Neural progenitor cell (in vitro differentiated cells): ENCODE measurements around the gene EMC10. TPM values are rescaled to one million over a fixed set of nuclear protein-coding genes. Genes with fewer than 3 reads are reported as not detected.
A peak's percentile ranks its signal among the peaks of the same experiment; 100 is the strongest.

ENCODE experiments used
- DNase-seq: peaks from one replicate; pipeline ENCODE4 v3.0.0-alpha.2; 2016; ENCODE audit warnings: low spot score
- H2AFZ ChIP-seq: fragments of 200-600 bp; sonication (generic); replicated peaks from 2 replicates; pipeline ENCODE4 v1.6.1; 2016; ENCODE audit warnings: antibody characterized with exemption
- H3F3A ChIP-seq: fragments of 200-600 bp; sonication (generic); 2 replicates; pipeline ENCODE4 v1.6.1; 2016; ENCODE audit warnings: antibody characterized with exemption, low read depth
- H3K27ac ChIP-seq: fragments of 200-600 bp; sonication (generic); 2 replicates; pipeline ENCODE4 v1.5.1; 2016; ENCODE audit warnings: mild to moderate bottlenecking
- H3K27me3 ChIP-seq: fragments of 200-600 bp; sonication (generic); 2 replicates; pipeline ENCODE4 v1.6.1; 2016; ENCODE audit warnings: mild to moderate bottlenecking, moderate library complexity
- H3K36me3 ChIP-seq: fragments of 200-600 bp; sonication (generic); 2 replicates; pipeline ENCODE4 v1.5.1; 2016
- H3K4me1 ChIP-seq: fragments of 200-600 bp; sonication (generic); 2 replicates; pipeline ENCODE4 v1.6.1; 2016; ENCODE audit warnings: mixed run types
- H3K4me2 ChIP-seq: fragments of 200-600 bp; sonication (generic); 2 replicates; pipeline ENCODE4 v1.6.1; 2016
- H3K4me3 ChIP-seq: fragments of 200-600 bp; sonication (generic); 2 replicates; pipeline ENCODE4 v1.5.1; 2016
- H3K79me2 ChIP-seq: fragments of 200-600 bp; sonication (generic); 2 replicates; pipeline ENCODE4 v1.6.1; 2016; ENCODE audit warnings: low read depth
- H3K9ac ChIP-seq: fragments of 200-600 bp; sonication (generic); 2 replicates; pipeline ENCODE4 v1.6.1; 2016
- H3K9me3 ChIP-seq: fragments of 200-600 bp; sonication (generic); 2 replicates; pipeline ENCODE4 v1.5.1; 2016; ENCODE audit warnings: low read depth
- H4K20me1 ChIP-seq: fragments of 200-600 bp; sonication (generic); 2 replicates; pipeline ENCODE4 v1.6.1; 2016; ENCODE audit warnings: low read depth
- H3K27ac Mint-ChIP-seq: 3 replicates; pipeline ENCODE4 v1.8.0; 2021; ENCODE audit warnings: mixed read lengths
- H3K27me3 Mint-ChIP-seq: 2 replicates; pipeline ENCODE4 v1.8.0; 2022; ENCODE audit warnings: low read depth, mild to moderate bottlenecking, inconsistent platforms, moderate library complexity, mixed read lengths; ENCODE audit not compliant: insufficient read depth
- H3K36me3 Mint-ChIP-seq: 3 replicates; pipeline ENCODE4 v1.8.0; 2021; ENCODE audit warnings: mixed read lengths
- H3K4me1 Mint-ChIP-seq: 3 replicates; pipeline ENCODE4 v1.8.0; 2021; ENCODE audit warnings: mixed read lengths
- H3K4me3 Mint-ChIP-seq: 3 replicates; pipeline ENCODE4 v1.8.0; 2021; ENCODE audit warnings: mild to moderate bottlenecking, moderate library complexity, mixed read lengths
- H3K9me3 Mint-ChIP-seq: 3 replicates; pipeline ENCODE4 v1.8.0; 2020; ENCODE audit warnings: mixed read lengths
- EZH2 ChIP-seq: fragments of 200-600 bp; sonication (generic); IDR thresholded peaks from 2 replicates; pipeline ENCODE4 v1.6.1; 2017; ENCODE audit warnings: antibody characterized with exemption, mild to moderate bottlenecking, moderate library complexity
- EZH2phosphoT487 ChIP-seq: fragments of 200-600 bp; sonication (generic); IDR thresholded peaks from 2 replicates; pipeline ENCODE4 v1.6.1; 2017; ENCODE audit warnings: antibody characterized with exemption
- total RNA-seq: library from RNA; depleted of rRNA; stranded (reverse); fragments of >200 nt; gene quantifications from 2 replicates; pipeline ENCODE4 v1.2.3, GENCODE V29; 2015; ENCODE audit warnings: low replicate concordance
- TF ChIP-seq, protein P1 (sequence below): fragments of 200-600 bp; sonication (generic); IDR thresholded peaks from 2 replicates; pipeline ENCODE4 v1.5.1; 2017; ENCODE audit warnings: antibody characterized with exemption, mild to moderate bottlenecking

Gene EMC10
- total RNA-seq, 1 donor from 2014 or later, result 32.9 TPM

DNA sequence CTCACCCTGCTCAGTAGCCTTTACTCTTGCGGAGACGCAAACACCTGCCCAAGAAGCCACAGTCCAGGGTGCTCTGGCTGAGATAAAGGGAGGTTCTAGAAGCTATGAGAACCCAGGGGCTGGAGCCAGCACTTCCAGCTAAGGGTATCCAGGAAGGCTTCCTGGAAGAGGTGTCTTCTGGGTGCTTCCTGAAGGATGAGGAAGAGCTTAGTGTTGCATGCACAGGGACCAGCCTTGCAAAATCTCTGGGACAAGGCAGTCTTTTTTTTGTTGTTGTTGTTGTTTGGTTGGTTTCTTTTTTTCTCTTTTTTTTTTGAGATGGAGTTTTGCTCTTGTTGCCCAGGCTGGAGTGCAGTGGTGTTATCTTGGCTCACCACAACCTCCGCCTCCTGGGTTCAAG, 23.1 kb upstream of the EMC10 start:
- Histone ChIP-seq H3K36me3 (no peaks in the 10 kb centered on the region), H3K27ac (no peak overlapping the region), H3F3A (no peaks in the 10 kb centered on the region), H4K20me1 (no peaks in the 10 kb centered on the region), H3K4me3 (no peak overlapping the region), H3K4me2 (no peak overlapping the region), H3K9me3 (no peaks in the 10 kb centered on the region), H2AFZ (no peak overlapping the region), H3K9ac (no peak overlapping the region), H3K79me2 (no peaks in the 10 kb centered on the region), H3K27me3 (no peaks in the 10 kb centered on the region), H3K4me1 (no peaks in the 10 kb centered on the region)
- Mint-ChIP-seq H3K27me3 (peaks cover 7% of the 10 kb centered on the region), H3K4me3 (no peak overlapping the region), H3K27ac (no peak overlapping the region), H3K9me3 (peaks cover 9% of the 10 kb centered on the region), H3K4me1 (no peaks in the 10 kb centered on the region), H3K36me3 (no peaks in the 10 kb centered on the region)
- DNase-seq, result no peak
- TF ChIP-seq EZH2phosphoT487 (no peak), EZH2 (no peak)
- TF ChIP-seq, protein P1, sequence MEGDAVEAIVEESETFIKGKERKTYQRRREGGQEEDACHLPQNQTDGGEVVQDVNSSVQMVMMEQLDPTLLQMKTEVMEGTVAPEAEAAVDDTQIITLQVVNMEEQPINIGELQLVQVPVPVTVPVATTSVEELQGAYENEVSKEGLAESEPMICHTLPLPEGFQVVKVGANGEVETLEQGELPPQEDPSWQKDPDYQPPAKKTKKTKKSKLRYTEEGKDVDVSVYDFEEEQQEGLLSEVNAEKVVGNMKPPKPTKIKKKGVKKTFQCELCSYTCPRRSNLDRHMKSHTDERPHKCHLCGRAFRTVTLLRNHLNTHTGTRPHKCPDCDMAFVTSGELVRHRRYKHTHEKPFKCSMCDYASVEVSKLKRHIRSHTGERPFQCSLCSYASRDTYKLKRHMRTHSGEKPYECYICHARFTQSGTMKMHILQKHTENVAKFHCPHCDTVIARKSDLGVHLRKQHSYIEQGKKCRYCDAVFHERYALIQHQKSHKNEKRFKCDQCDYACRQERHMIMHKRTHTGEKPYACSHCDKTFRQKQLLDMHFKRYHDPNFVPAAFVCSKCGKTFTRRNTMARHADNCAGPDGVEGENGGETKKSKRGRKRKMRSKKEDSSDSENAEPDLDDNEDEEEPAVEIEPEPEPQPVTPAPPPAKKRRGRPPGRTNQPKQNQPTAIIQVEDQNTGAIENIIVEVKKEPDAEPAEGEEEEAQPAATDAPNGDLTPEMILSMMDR, result no peak

DNA sequence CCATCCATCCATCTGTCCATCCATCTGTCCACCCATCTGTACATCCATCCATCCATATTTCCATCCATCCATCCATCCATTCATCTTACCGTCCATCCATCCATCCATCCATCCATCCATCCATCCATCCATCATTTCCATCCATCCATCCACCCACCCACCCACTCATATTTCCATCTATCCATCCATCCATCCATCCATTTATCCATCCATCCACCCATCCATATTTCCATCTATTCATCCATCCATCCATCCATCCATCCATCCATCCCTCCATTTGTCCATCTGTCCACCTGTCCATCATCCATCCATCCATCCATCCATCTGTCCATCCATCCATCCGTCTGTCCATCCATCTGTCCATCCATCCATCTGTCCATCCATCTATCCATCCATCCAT, 20.3 kb upstream of the EMC10 start:
- Histone ChIP-seq H3K4me1 (no peaks in the 10 kb centered on the region), H2AFZ (no peak overlapping the region), H3K27me3 (no peaks in the 10 kb centered on the region), H3K4me2 (no peak overlapping the region), H3F3A (peaks cover 3% of the 10 kb centered on the region), H3K9me3 (no peaks in the 10 kb centered on the region), H4K20me1 (no peaks in the 10 kb centered on the region), H3K9ac (no peak overlapping the region), H3K36me3 (no peaks in the 10 kb centered on the region), H3K4me3 (no peak overlapping the region), H3K27ac (no peak overlapping the region), H3K79me2 (no peaks in the 10 kb centered on the region)
- Mint-ChIP-seq H3K27me3 (peaks cover 5% of the 10 kb centered on the region), H3K4me1 (peaks cover 7% of the 10 kb centered on the region), H3K9me3 (peaks cover 9% of the 10 kb centered on the region), H3K36me3 (no peaks in the 10 kb centered on the region), H3K27ac (no peak overlapping the region), H3K4me3 (peak overlapping the region; percentile 35)
- TF ChIP-seq EZH2 (no peak), EZH2phosphoT487 (no peak)
- TF ChIP-seq, protein P1, result no peak
- no peak for DNase-seq

DNA sequence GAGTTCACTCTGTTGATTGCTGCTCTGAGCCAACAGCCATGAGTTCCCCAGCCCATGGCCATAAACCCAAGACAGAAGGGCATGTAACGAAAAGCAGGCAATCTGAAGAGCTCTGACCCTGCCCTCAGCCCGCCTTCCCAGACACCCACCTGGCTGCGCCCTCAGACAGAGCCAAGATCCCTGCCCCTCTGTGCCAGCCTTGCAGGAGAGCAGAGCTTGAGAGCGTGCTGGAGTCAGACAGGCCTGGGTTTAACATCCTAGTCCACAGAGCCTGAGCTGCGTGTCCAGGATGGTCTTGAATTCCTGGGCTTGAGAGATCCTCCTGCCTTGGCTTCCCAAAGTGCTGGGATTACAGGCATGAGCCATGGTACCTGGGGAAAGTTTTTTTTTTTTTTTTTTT, 19.0 kb upstream of the EMC10 start:
- Mint-ChIP-seq H3K4me1 (peaks cover 12% of the 10 kb centered on the region), H3K27ac (no peak overlapping the region), H3K9me3 (peaks cover 9% of the 10 kb centered on the region), H3K36me3 (no peaks in the 10 kb centered on the region), H3K4me3 (no peak overlapping the region), H3K27me3 (peaks cover 6% of the 10 kb centered on the region)
- no peak for DNase-seq
- Histone ChIP-seq H3K9ac (no peak overlapping the region), H3K27ac (no peak overlapping the region), H3K4me1 (no peaks in the 10 kb centered on the region), H3K27me3 (no peaks in the 10 kb centered on the region), H3K36me3 (no peaks in the 10 kb centered on the region), H2AFZ (no peak overlapping the region), H3K79me2 (no peaks in the 10 kb centered on the region), H3K9me3 (no peaks in the 10 kb centered on the region), H4K20me1 (no peaks in the 10 kb centered on the region), H3F3A (peaks cover 3% of the 10 kb centered on the region), H3K4me2 (no peak overlapping the region), H3K4me3 (no peak overlapping the region)
- TF ChIP-seq EZH2phosphoT487 (no peak), EZH2 (no peak)
- TF ChIP-seq, protein P1, result no peak
